B cell (primary cell): ENCODE data around the gene LMNB1. TPM values are rescaled to one million over a fixed set of nuclear protein-coding genes. Genes with fewer than 3 reads are reported as not detected.

ENCODE experiments used
- ATAC-seq: fragments of 200-7000 bp; cut with Tn5 transposase; one replicate; pipeline ENCODE4 v1.10.0; 2021; ENCODE audit warnings: low read depth, mild to moderate bottlenecking, moderate number of reproducible peaks, moderate library complexity
- CTCF ChIA-PET: fragments of 350-600 bp; sonication (Branson Sonifier 250); formaldehyde crosslinking; loops from one replicate; lab custom pipeline; 2021; ENCODE audit warnings: antibody characterized with exemption, inconsistent platforms; lab: Charles Lee
- POLR2A ChIA-PET: fragments of 350-600 bp; sonication (Branson Sonifier 250); formaldehyde crosslinking; loops from one replicate; lab custom pipeline; 2021; ENCODE audit warnings: antibody characterized with exemption; lab: Charles Lee
- DNase-seq: peaks from one replicate; pipeline ENCODE4 v3.0.0; 2013
- H2AFZ ChIP-seq: 2 replicates; pipeline ENCODE4 v1.6.1; 2012; ENCODE audit warnings: mild to moderate bottlenecking, low read depth, low read length; ENCODE audit not compliant: insufficient read depth, poor library complexity, severe bottlenecking
- H3K27ac ChIP-seq, 2 donors: 1 replicate in 1 of 2; 2 replicates in 1 of 2; pipeline ENCODE4 v1.5.1; 2012 to 2013; ENCODE audit warnings: low read length in 2 of 2, mild to moderate bottlenecking in 2 of 2, moderate library complexity in 1 of 2
- H3K27me3 ChIP-seq, 4 experiments: fragments of 200-600 bp in 1 of 4; sonication (generic) in 1 of 4; replicated peaks in 1 of 4; 1 replicate in 2 of 4; 2 replicates in 2 of 4; pipeline versions ENCODE4 v1.6.1 to v1.7.0; 2013 to 2016; ENCODE audit warnings: low read length in 3 of 4, mild to moderate bottlenecking in 2 of 4, mixed read lengths in 1 of 4, moderate library complexity in 1 of 4; ENCODE audit not compliant: insufficient read depth in 4 of 4, control insufficient read depth in 3 of 4; ENCODE audit errors: control extremely low read depth in 1 of 4
- H3K36me3 ChIP-seq, 2 experiments: replicated peaks in 1 of 2; 1 replicate in 1 of 2; 2 replicates in 1 of 2; pipeline versions ENCODE4 v1.6.1 to v1.7.1; 2013; ENCODE audit warnings: low read length in 1 of 2; ENCODE audit not compliant: insufficient read depth in 2 of 2, control insufficient read depth in 1 of 2; ENCODE audit errors: control extremely low read depth in 1 of 2, extremely low read depth in 1 of 2
- H3K4me1 ChIP-seq, 2 donors: fragments of 200-600 bp in 1 of 2; sonication (generic) in 1 of 2; 1 replicate in 1 of 2; 2 replicates in 1 of 2; pipeline versions ENCODE4 v1.5.1 to v1.6.1; 2013 to 2017; ENCODE audit warnings: low read length in 2 of 2; ENCODE audit not compliant: control insufficient read depth in 2 of 2, insufficient read depth in 2 of 2
- H3K4me2 ChIP-seq: replicated peaks from 2 replicates; pipeline ENCODE3; 2012; ENCODE audit warnings: mild to moderate bottlenecking, low read depth, low read length; ENCODE audit not compliant: poor library complexity, severe bottlenecking
- H3K4me3 ChIP-seq, 5 experiments: fragments of 200-600 bp in 1 of 5; sonication (generic) in 1 of 5; 1 replicate in 3 of 5; 2 replicates in 2 of 5; pipeline versions ENCODE4 v1.5.1 to v1.7.0; 2011 to 2016; ENCODE audit warnings: low read length in 4 of 5, mild to moderate bottlenecking in 4 of 5, low read depth in 2 of 5, control low read depth in 1 of 5, moderate library complexity in 1 of 5; ENCODE audit not compliant: insufficient read depth in 1 of 5; ENCODE audit errors: control extremely low read depth in 1 of 5, extremely low read depth in 1 of 5
- H3K79me2 ChIP-seq: fragments of 200-600 bp; sonication (generic); one replicate; pipeline ENCODE4 v1.6.0; 2016; ENCODE audit warnings: low read length; ENCODE audit not compliant: control insufficient read depth, insufficient read depth
- H3K9ac ChIP-seq: fragments of 200-600 bp; sonication (generic); 2 replicates; pipeline ENCODE4 v1.6.1; 2017; ENCODE audit warnings: mild to moderate bottlenecking, low read length, moderate library complexity
- H3K9me3 ChIP-seq, 3 donors: one replicate each; pipeline versions ENCODE4 v1.6.1 to v1.7.1; 2013; ENCODE audit warnings: low read length in 2 of 3; ENCODE audit not compliant: control insufficient read depth in 2 of 3, insufficient read depth in 1 of 3; ENCODE audit errors: control extremely low read depth in 1 of 3
- H4K20me1 ChIP-seq: 2 replicates; pipeline ENCODE4 v1.6.0; 2012; ENCODE audit warnings: mild to moderate bottlenecking, low read length; ENCODE audit not compliant: insufficient read depth, control insufficient read depth, poor library complexity, severe bottlenecking
- H3K27ac Mint-ChIP-seq: one replicate; pipeline ENCODE4 v1.8.0; 2021; ENCODE audit warnings: mixed read lengths
- H3K27me3 Mint-ChIP-seq: one replicate; pipeline ENCODE4 v1.8.0; 2021; ENCODE audit warnings: mixed read lengths
- H3K4me1 Mint-ChIP-seq: one replicate; pipeline ENCODE4 v1.8.0; 2021; ENCODE audit warnings: mixed read lengths
- H3K4me3 Mint-ChIP-seq: one replicate; pipeline ENCODE4 v1.8.0; 2021; ENCODE audit warnings: mixed read lengths
- H3K9me3 Mint-ChIP-seq: one replicate; pipeline ENCODE4 v1.8.0; 2022; ENCODE audit warnings: mixed read lengths; ENCODE audit not compliant: insufficient read depth
- CTCF ChIP-seq: fragments of 200-600 bp; IDR thresholded peaks from one replicate; pipeline ENCODE4 v1.8.0; 2022; ENCODE audit warnings: antibody characterized with exemption, mild to moderate bottlenecking
- EZH2 ChIP-seq: IDR thresholded peaks from 2 replicates; pipeline ENCODE4 v1.6.1; 2012; ENCODE audit warnings: borderline replicate concordance, low read depth, mild to moderate bottlenecking, moderate library complexity, low read length; ENCODE audit not compliant: insufficient read depth, poor library complexity, severe bottlenecking
- WGBS: methylation state at CpG from one replicate; pipeline ENCODE4 v1.1.5; 2013; ENCODE audit warnings: missing lambda C conversion rate; ENCODE audit not compliant: insufficient coverage; 5-methylcytosine and 5-hydroxymethylcytosine counted together
- intact Hi-C: fragments of 100-400 bp; cut with micrococcal nuclease; formaldehyde crosslinking; loops from one replicate; pipeline ENCODE4 v1.10.0; 2022
- polyA plus RNA-seq: library from polyadenylated mRNA; depleted of rRNA; stranded (reverse); fragments of >200 nt; gene quantifications from 2 replicates; pipeline ENCODE4 v1.2.3, GENCODE V29; 2012
- total RNA-seq, 2 donors: library from RNA; stranded (reverse); fragments of 120-200 nt in 1 of 2; gene quantifications; 1 replicate in 1 of 2; 2 replicates in 1 of 2; pipeline versions ENCODE4 v1.2.3 to v1.2.4, GENCODE V29; 2013 to 2022

LMNB1 gene
- total and polyA plus RNA-seq, 2 donors (not counting 1 experiment from before 2014, with no cell fraction given): 10.5 to 25.1 TPM

GRCh38 chr5:126745259-126745992 is 31.5 kb upstream of the LMNB1 start:
- Histone ChIP-seq H3K9me3 (no peaks in the 10 kb centered on the region), H3K4me2 (no peak overlapping the region), H3K4me3 (no peak overlapping the region), H3K27me3 (no peaks in the 10 kb centered on the region), H3K4me1 (peaks cover 11 to 14% of the 10 kb centered on the region in 2 donors), H4K20me1 (no peaks in the 10 kb centered on the region), H3K27ac (no peak overlapping the region), H2AFZ (no peak overlapping the region), H3K36me3 (no peaks in the 10 kb centered on the region), H3K9ac (no peak overlapping the region), H3K79me2 (no peaks in the 10 kb centered on the region)
- 96% methylated on average over 6 of the region's 7 CpGs for WGBS
- Mint-ChIP-seq H3K9me3 (no peaks in the 10 kb centered on the region), H3K27ac (no peak overlapping the region), H3K4me1 (peaks cover 15% of the 10 kb centered on the region), H3K4me3 (no peak overlapping the region), H3K27me3 (no peaks in the 10 kb centered on the region)
- intact Hi-C loops: loop anchor here (10.0 kb wide), 1 partner anchor 51 kb away; no protein-coding TSS in a partner anchor
- DNase-seq (no peak), ATAC-seq (no peak)
- POLR2A ChIA-PET: no interaction called here
- TF ChIP-seq CTCF (no peak), EZH2 (no peak)
- CTCF ChIA-PET: no interaction called here

GRCh38 chr5:126746290-126746689 is 30.6 kb upstream of the LMNB1 start:
- H3K4me3 Mint-ChIP-seq: no peak overlapping the region
- CTCF ChIA-PET: no interaction called here
- Histone ChIP-seq H2AFZ (no peak overlapping the region), H3K4me3 (no peak overlapping the region), H3K27ac (no peak overlapping the region), H4K20me1 (no peaks in the 10 kb centered on the region), H3K27me3 (no peaks in the 10 kb centered on the region), H3K9me3 (no peaks in the 10 kb centered on the region), H3K79me2 (no peaks in the 10 kb centered on the region), H3K4me1 (peaks cover 11 to 14% of the 10 kb centered on the region in 2 donors), H3K9ac (no peak overlapping the region), H3K36me3 (no peaks in the 10 kb centered on the region), H3K4me2 (no peak overlapping the region)
- H3K4me1 Mint-ChIP-seq: peaks cover 15% of the 10 kb centered on the region
- TF ChIP-seq CTCF (no peak), EZH2 (no peak)
- POLR2A ChIA-PET: no interaction called here
- ATAC-seq (no peak), DNase-seq (no peak)
- no peaks in the 10 kb centered on the region for H3K9me3 Mint-ChIP-seq
- H3K27ac Mint-ChIP-seq: no peak overlapping the region
- no peaks in the 10 kb centered on the region for H3K27me3 Mint-ChIP-seq
- intact Hi-C loops: loop anchor here (10.0 kb wide), 1 partner anchor 51 kb away; no protein-coding TSS in a partner anchor
